SU-DHL-6 (cell line): Measurements from ENCODE around the gene ACSL3.

Source experiments
- H2AFZ ChIP-seq: fragments of 200-600 bp; sonication (generic); 2 replicates; pipeline ENCODE4 v1.6.1; 2014; ENCODE audit warnings: low read depth, mild to moderate bottlenecking, moderate library complexity, mixed read lengths, antibody characterized with exemption, low read length; ENCODE audit not compliant: severe bottlenecking
- H3F3A ChIP-seq: fragments of 200-600 bp; shearing (Covaris generic); 2 replicates; pipeline ENCODE4 v1.6.0; 2016; ENCODE audit warnings: antibody characterized with exemption, mild to moderate bottlenecking; ENCODE audit not compliant: insufficient read depth
- H3K27ac ChIP-seq: fragments of 200-600 bp; sonication (generic); 2 replicates; pipeline ENCODE4 v1.5.1; 2016; ENCODE audit warnings: low read depth, mild to moderate bottlenecking, low read length, moderate library complexity, mixed read lengths
- H3K27me3 ChIP-seq: fragments of 200-600 bp; sonication (generic), shearing (Covaris generic); 2 replicates; pipeline ENCODE4 v1.6.0; 2014; ENCODE audit warnings: mild to moderate bottlenecking, low read length
- H3K36me3 ChIP-seq: fragments of 200-600 bp; sonication (generic); 2 replicates; pipeline ENCODE4 v1.6.1; 2014; ENCODE audit warnings: mild to moderate bottlenecking, low read length, mixed read lengths
- H3K4me2 ChIP-seq: fragments of 300-600, 200-600 bp; shearing (Covaris generic), sonication (generic); 2 replicates; pipeline ENCODE4 v1.6.0; 2014; ENCODE audit warnings: low read length, low read depth, mild to moderate bottlenecking; ENCODE audit not compliant: poor library complexity, severe bottlenecking
- H3K4me3 ChIP-seq: fragments of 200-600 bp; sonication (generic); 2 replicates; pipeline ENCODE4 v1.5.1; 2014; ENCODE audit warnings: antibody characterized with exemption, low read length, mild to moderate bottlenecking, mixed read lengths; ENCODE audit not compliant: insufficient read depth, poor library complexity, severe bottlenecking
- H3K79me2 ChIP-seq: fragments of 200-600 bp; sonication (generic); 2 replicates; pipeline ENCODE4 v1.6.1; 2014; ENCODE audit warnings: mild to moderate bottlenecking, low read length, moderate library complexity; ENCODE audit not compliant: insufficient read depth
- H3K9ac ChIP-seq: fragments of 200-600 bp; sonication (generic); 2 replicates; pipeline ENCODE4 v1.7.0; 2014; ENCODE audit warnings: mild to moderate bottlenecking, low read length
- H3K9me2 ChIP-seq: fragments of 200-600 bp; sonication (generic); replicated peaks from 2 replicates; pipeline ENCODE4 v1.6.1; 2014; ENCODE audit warnings: low read length; ENCODE audit not compliant: insufficient read depth
- H3K9me3 ChIP-seq: fragments of 200-600 bp; sonication (generic); 2 replicates; pipeline ENCODE4 v1.6.1; 2014; ENCODE audit warnings: low read length, mixed read lengths; ENCODE audit not compliant: insufficient read depth
- H4K20me1 ChIP-seq: fragments of 200-600 bp; sonication (generic); 2 replicates; pipeline ENCODE4 v1.6.1; 2014; ENCODE audit warnings: low read depth, mild to moderate bottlenecking, antibody characterized with exemption, low read length, moderate library complexity, mixed read lengths
- CTCF ChIP-seq: fragments of 200-600 bp; sonication (generic); IDR thresholded peaks from one replicate; pipeline ENCODE4 v1.5.1; 2017; ENCODE audit warnings: antibody characterized with exemption, mild to moderate bottlenecking, low read length, moderate library complexity; ENCODE audit not compliant: insufficient read depth, poor library complexity, severe bottlenecking
- EZH2phosphoT487 ChIP-seq: fragments of 200-600 bp; sonication (generic), shearing (Covaris generic); conservative IDR thresholded peaks from 2 replicates; pipeline ENCODE4 v1.6.1; 2018; ENCODE audit warnings: mild to moderate bottlenecking, antibody characterized with exemption, low read length, moderate library complexity, mixed read lengths

ACSL3 gene

GRCh38 chr2:222860740-222861410, at the start of gene ACSL3:
Gene ACSL3, plus strand, starts transcription at chr2:222861036. Its CDS starts 47,737 bp downstream, at chr2:222908773.
- peak within 1 kb of the TSS; percentile 72 for H3K27ac ChIP-seq
- H3K36me3 ChIP-seq = no peaks in the 10 kb centered on the region
- H3K79me2 ChIP-seq = peaks cover 49% of the 10 kb centered on the region
- no peaks in the 10 kb centered on the region for H3K9me3 ChIP-seq
- no peaks in the 10 kb centered on the region for H3K27me3 ChIP-seq
- H3K9me2 ChIP-seq = no peaks in the 10 kb centered on the region
- peak within 1 kb of the TSS; percentile 77 for H3K4me3 ChIP-seq
- H3K9ac ChIP-seq = peak within 1 kb of the TSS; percentile 80
- peaks cover 8% of the 10 kb centered on the region; the same call in 1 of the 2 replicates for H3F3A ChIP-seq
- H2AFZ ChIP-seq = peak within 1 kb of the TSS; percentile 85
- H3K4me2 ChIP-seq = peak within 1 kb of the TSS; percentile 88
- H4K20me1 ChIP-seq = peaks cover 34% of the 10 kb centered on the region
- TF ChIP-seq CTCF (no peak), EZH2phosphoT487 (no peak)

- Histone ChIP-seq H3K9me3 (no peaks in the 10 kb centered on the region), H3F3A (no peaks in the 10 kb centered on the region), H3K79me2 (no peaks in the 10 kb centered on the region), H3K4me3 (no peak overlapping the region), H3K27me3 (no peaks in the 10 kb centered on the region), H2AFZ (no peak overlapping the region), H3K4me2 (no peak overlapping the region), H3K36me3 (no peaks in the 10 kb centered on the region), H3K27ac (no peak overlapping the region), H3K9ac (no peak overlapping the region), H3K9me2 (no peaks in the 10 kb centered on the region), H4K20me1 (no peaks in the 10 kb centered on the region)
- TF ChIP-seq EZH2phosphoT487 (no peak), CTCF (no peak)
Measured at GRCh38 chr2:222811828-222812227, 49.0 kb upstream of the ACSL3 start.

- no peak overlapping the region for H3K4me2 ChIP-seq
- H4K20me1 ChIP-seq = no peaks in the 10 kb centered on the region
- no peak overlapping the region for H3K27ac ChIP-seq
- no peaks in the 10 kb centered on the region for H3K9me3 ChIP-seq
- TF ChIP-seq EZH2phosphoT487 (no peak), CTCF (no peak)
- H3K36me3 ChIP-seq = no peaks in the 10 kb centered on the region
- H3F3A ChIP-seq = no peaks in the 10 kb centered on the region
- no peaks in the 10 kb centered on the region for H3K79me2 ChIP-seq
- no peak overlapping the region for H3K4me3 ChIP-seq
- no peaks in the 10 kb centered on the region for H3K27me3 ChIP-seq
- no peak overlapping the region for H2AFZ ChIP-seq
- no peak overlapping the region for H3K9ac ChIP-seq
- no peaks in the 10 kb centered on the region for H3K9me2 ChIP-seq
Measured at GRCh38 chr2:222813177-222813843, 47.5 kb upstream of the ACSL3 start.
